Pancreas (tissue), 10 donors: ENCODE data around the gene TMEM187. TPM values are rescaled to one million over a fixed set of nuclear protein-coding genes. Genes with fewer than 3 reads are reported as not detected.

Experiments
- ATAC-seq, 4 donors: fragments of 200-7000 bp; cut with Tn5 transposase; one replicate each; pipeline versions ENCODE4 v1.8.0 to v1.9.1; 2020; ENCODE audit warnings: mild to moderate bottlenecking in 4 of 4, moderate library complexity in 4 of 4
- DNase-seq, 6 donors: peaks; one replicate each; pipeline ENCODE4 v3.0.0-alpha.2; 2020
- FAIRE-seq: peaks from 2 replicates; lab custom pipeline; 2012; peaks lifted over from hg19 to GRCh38; lab: Jason Lieb, UNC
- H3K27ac ChIP-seq, 4 donors: fragments of 200-600 bp; sonication (generic); 1 replicate in 3 of 4; 2 replicates in 1 of 4; pipeline versions ENCODE4 v1.5.0 to v1.8.0; 2020
- H3K27me3 ChIP-seq, 4 donors: fragments of 200-600 bp; one replicate each; pipeline ENCODE4 v1.8.0; 2021
- H3K36me3 ChIP-seq, 3 donors: fragments of 200-600 bp; sonication (generic) in 1 of 3; one replicate each; pipeline versions ENCODE4 v1.5.0 to v1.8.0; 2020 to 2021
- H3K4me1 ChIP-seq, 3 donors: fragments of 200-600 bp; one replicate each; pipeline ENCODE4 v1.8.0; 2021
- H3K4me3 ChIP-seq, 4 donors: fragments of 200-600 bp; sonication (generic) in 2 of 4; one replicate each; pipeline versions ENCODE4 v1.5.0 to v1.8.0; 2020 to 2021
- H3K9me3 ChIP-seq, 4 donors: fragments of 200-600 bp; one replicate each; pipeline ENCODE4 v1.8.0; 2021
- CTCF ChIP-seq, 4 donors: fragments of 200-600 bp; sonication (generic) in 3 of 4; IDR thresholded peaks; one replicate each; pipeline versions ENCODE4 v1.5.0 to v1.8.0; 2021; ENCODE audit warnings: antibody characterized with exemption in 4 of 4
- WGBS, 2 donors: extraction: QIAGEN DNeasy Blood & Tissue Kit; methylation state at CpG; one replicate each; pipeline ENCODE4 v1.1.7; 2013; 5-methylcytosine and 5-hydroxymethylcytosine counted together
- intact Hi-C, 3 donors: fragments of 100-400 bp; cut with DNase I; formaldehyde crosslinking; loops; one replicate each; pipeline versions ENCODE4 v1.11.1 to v1.14.2; 2022
- polyA plus RNA-seq, 2 donors: library from polyadenylated mRNA; stranded (reverse); fragments of 200-250 nt; gene quantifications; one replicate each; pipeline ENCODE4 v1.2.3, GENCODE V29; 2013
- total RNA-seq, 6 donors: library from RNA; stranded (reverse); fragmentation: NEBNext Ultra II Directional in 4 of 6; extraction: Animal tissue kit (Norgen Biotek cat#: 25700) in 4 of 6; gene quantifications; one replicate each; pipeline versions ENCODE4 v1.2.1 to v1.2.4, GENCODE V29; 2021 to 2023
- donor health status: healthy with polysubstance abuse.
- donor health status: DM: no; HTN: no; CAD: no; lungs with moderate emphysema.
- donor health status: DM: no; HTN: no; CAD: no.
- donor health status: control.
- donor health status: control.
- donor health status: Bipolar disorder and iron deficiency.
- donor health status: DM: yes; HTN: yes; CAD: no.
- donor health status: DM: no; HTN: no; CAD: no.
- donor health status: DM: no; HTN: no; CAD: no.
- donor health status: DM: yes; HTN: yes; CAD: no.

Gene TMEM187
- total and polyA plus RNA-seq, 8 donors: 5.2 to 12.4 (median 8.3) TPM

GRCh38 chrX:153948847-153949805, 23.4 kb upstream of the TMEM187 start:
- TF ChIP-seq CTCF (IDR thresholded peaks at IDR 0.05): no peak
- Histone ChIP-seq H3K36me3 (peaks cover 0 to 26% (median 17%) of the 10 kb centered on the region in 3 donors), H3K27ac (no peak overlapping the region), H3K4me1 (no peaks in the 10 kb centered on the region), H3K4me3 (no peak overlapping the region), H3K27me3 (peaks cover 0 to 4% (median 0%) of the 10 kb centered on the region in 4 donors), H3K9me3 (no peaks in the 10 kb centered on the region)
- WGBS, 2 donors: 85 to 90% methylated on average over 30 of the region's 30 CpGs
- intact Hi-C loops: no loop called here
- DNase-seq: no peak
- no peak for ATAC-seq
- no peak for FAIRE-seq

- no peak for DNase-seq
These were observed 22.4 kb upstream of the TMEM187 start for GRCh38 chrX:153950127-153950526.

GRCh38 chrX:153951683-153952372, 20.7 kb upstream of the TMEM187 start:
- intact Hi-C loops: loop anchor here (5.0 to 10.0 kb wide), 3 partner anchors 177 to 187 kb away; partner anchors contain the start of gene PLXNB3 (in 1 of the 3)
- no peaks in the 10 kb centered on the region for H3K9me3 ChIP-seq
- WGBS, 2 donors: 92 to 94% methylated on average over 27 to 28 of the region's 28 CpGs
- no peak overlapping the region for H3K4me3 ChIP-seq
- ATAC-seq (no peak), DNase-seq (no peak), FAIRE-seq (no peak)
- H3K36me3 ChIP-seq: peaks cover 0 to 35% (median 20%) of the 10 kb centered on the region in 3 donors
- H3K4me1 ChIP-seq: no peaks in the 10 kb centered on the region
- TF ChIP-seq CTCF (IDR thresholded peaks at IDR 0.05): no peak
- no peak overlapping the region for H3K27ac ChIP-seq
- peaks cover 0 to 4% (median 0%) of the 10 kb centered on the region in 4 donors for H3K27me3 ChIP-seq

More at GRCh38 chrX:153950127-153950526, 22.4 kb upstream of the TMEM187 start:
- ATAC-seq (no peak), FAIRE-seq (no peak)
- TF ChIP-seq CTCF (IDR thresholded peaks at IDR 0.05): no peak
- H3K9me3 ChIP-seq: no peaks in the 10 kb centered on the region
- H3K27me3 ChIP-seq: peaks cover 0 to 4% (median 0%) of the 10 kb centered on the region in 4 donors
- intact Hi-C loops: loop anchor here (5.0 to 10.0 kb wide), 3 partner anchors 175 to 185 kb away; partner anchors contain the start of gene PLXNB3 (in 1 of the 3)
- peaks cover 0 to 26% (median 17%) of the 10 kb centered on the region in 3 donors for H3K36me3 ChIP-seq
- H3K4me3 ChIP-seq: no peak overlapping the region
- H3K27ac ChIP-seq: no peak overlapping the region
- 82 to 93% methylated on average over 19 of the region's 19 CpGs for WGBS, 2 donors
- H3K4me1 ChIP-seq: no peaks in the 10 kb centered on the region

GRCh38 chrX:153952373-153953026, 20.1 kb upstream of the TMEM187 start:
- Histone ChIP-seq H3K36me3 (peaks cover 0 to 42% (median 20%) of the 10 kb centered on the region in 3 donors), H3K27ac (no peak overlapping the region), H3K4me3 (no peak overlapping the region), H3K27me3 (peaks cover 0 to 4% (median 0%) of the 10 kb centered on the region in 4 donors), H3K9me3 (no peaks in the 10 kb centered on the region), H3K4me1 (no peaks in the 10 kb centered on the region)
- no peak for DNase-seq
- FAIRE-seq: no peak
- WGBS, 2 donors: 91 to 93% methylated on average over 32 of the region's 32 CpGs
- intact Hi-C loops: loop anchor here (5.0 to 10.0 kb wide), 3 partner anchors 178 to 188 kb away; partner anchors contain the start of gene PLXNB3 (in 1 of the 3)
- no peak for TF ChIP-seq CTCF (IDR thresholded peaks at IDR 0.05)
- ATAC-seq: no peak
